Measurements from ENCODE around the gene MNS1.

DNA sequence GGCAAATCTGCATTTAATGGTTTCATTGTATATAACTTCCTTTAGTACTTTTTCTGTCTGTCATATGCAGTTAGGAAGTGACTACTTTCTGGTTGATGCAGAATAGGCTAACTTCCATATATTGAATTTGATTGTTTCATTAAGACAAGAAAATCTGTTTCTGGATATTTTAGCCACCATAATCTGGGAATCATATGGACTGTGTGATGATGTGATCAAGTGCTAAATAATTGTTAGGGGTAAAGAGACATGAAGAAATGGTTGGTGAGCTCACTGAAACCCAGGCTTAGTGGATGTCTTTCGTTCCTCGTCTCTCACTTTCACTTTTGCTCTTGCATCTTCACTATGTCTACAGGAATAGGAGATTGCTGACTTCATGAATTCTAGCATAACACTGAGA is 3.5 kb upstream of the MNS1 start:
- TF ChIP-seq GATA2 (IDR thresholded peaks at IDR 0.05; ENCODE audit: low read depth, low read length): no peak
- TF ChIP-seq GATA3 (IDR thresholded peaks at IDR 0.05; ENCODE audit: low read depth, low read length): no peak

Measured in SH-SY5Y (cell line).